H1 (cell line): Measurements from ENCODE around the gene METRN. TPM values are rescaled to one million over a fixed set of nuclear protein-coding genes. Genes with fewer than 3 reads are reported as not detected.

Experiments
- ATF2 ChIP-seq: IDR thresholded peaks from 2 replicates; pipeline ENCODE4 v1.6.1; 2012; ENCODE audit warnings: low read length, inconsistent platforms
- ATF3 ChIP-seq: IDR thresholded peaks from 2 replicates; pipeline ENCODE4 v1.6.1; 2011; ENCODE audit warnings: low read depth, mild to moderate bottlenecking, low read length; ENCODE audit not compliant: insufficient read depth
- BACH1 ChIP-seq: IDR thresholded peaks from 2 replicates; pipeline ENCODE4 v1.6.1; 2012; ENCODE audit warnings: low read length, improper control_type of control experiment
- BCL11A ChIP-seq, 2 experiments: IDR thresholded peaks; one replicate each; pipeline ENCODE4 v1.6.1; 2011; ENCODE audit warnings: low read depth in 2 of 2, low read length in 2 of 2, mild to moderate bottlenecking in 2 of 2
- CHD7 ChIP-seq: fragments of 300-600 bp; sonication (generic); IDR thresholded peaks from 2 replicates; pipeline ENCODE4 v1.7.1; 2012; ENCODE audit warnings: low read length, moderate library complexity, mild to moderate bottlenecking, inconsistent platforms; ENCODE audit not compliant: insufficient replicate concordance
- HDAC2 ChIP-seq, 2 experiments: fragments of 300-600 bp in 1 of 2; sonication (generic) in 1 of 2; IDR thresholded peaks; 2 replicates each; pipeline ENCODE4 v1.6.1; 2011 to 2012; ENCODE audit warnings: low read depth in 2 of 2, low read length in 2 of 2, mild to moderate bottlenecking in 2 of 2, moderate library complexity in 2 of 2, borderline replicate concordance in 1 of 2, inconsistent platforms in 1 of 2
- SIN3A ChIP-seq, 2 experiments: IDR thresholded peaks in 1 of 2; conservative IDR thresholded peaks in 1 of 2; 2 replicates each; pipeline ENCODE4 v1.6.1; 2011 to 2012; ENCODE audit warnings: low read length in 2 of 2, improper control_type of control experiment in 1 of 2, low read depth in 1 of 2, mild to moderate bottlenecking in 1 of 2
- SIRT6 ChIP-seq: IDR thresholded peaks from one replicate; pipeline ENCODE4 v1.7.1; 2012; ENCODE audit warnings: low read length, inconsistent platforms
- TAF1 ChIP-seq: IDR thresholded peaks from 2 replicates; pipeline ENCODE4 v1.6.1; 2011; ENCODE audit warnings: mild to moderate bottlenecking, low read depth, low read length
- polyA plus RNA-seq, 7 experiments: library from polyadenylated mRNA; depleted of rRNA in 3 of 7; stranded (reverse) in 5 of 7; unstranded in 2 of 7; fragments of >200 nt in 5 of 7; fragments of 200-250 nt in 2 of 7; gene quantifications; 1 replicate in 5 of 7; 2 replicates in 1 of 7; 4 replicates in 1 of 7; pipeline versions ENCODE4 v1.2.1 to v1.2.3, GENCODE V29; 2011 to 2013; ENCODE audit warnings: missing spikeins in 2 of 7, mixed read lengths in 2 of 7
- total RNA-seq: library from RNA; stranded (reverse); fragmentation: NEBNext Ultra II Directional; extraction: Animal tissue kit (Norgen Biotek cat#: 25700); gene quantifications from 2 replicates; pipeline ENCODE4 v1.2.1, GENCODE V29; 2021

The METRN gene
- total and polyA plus RNA-seq, 2 of the 8 experiments (the other 6 are each of a cell fraction or from before 2014, with no cell fraction given) = 18.7 to 25.8 TPM

GRCh38 chr16:750485-750884, 35.6 kb downstream of the METRN start (continued):
- TF ChIP-seq CHD7 (no peak), SIN3A (conservative IDR thresholded peaks at IDR 0.05 in 1 of 2, IDR thresholded peaks at IDR 0.05 in 1 of 2; ENCODE audit: low read depth in 1 of 2, low read length in 2 of 2) (no peak), HDAC2 (IDR thresholded peaks at IDR 0.05; ENCODE audit: borderline replicate concordance in 1 of 2, low read depth in 2 of 2, low read length in 2 of 2) (no peak), TAF1 (no peak), BACH1 (no peak), ATF3 (no peak), SIRT6 (no peak), ATF2 (no peak), BCL11A (IDR thresholded peaks at IDR 0.05; ENCODE audit: low read depth in 2 of 2, low read length in 2 of 2) (no peak)
